ENCODE results near the gene CGN.

DNA sequence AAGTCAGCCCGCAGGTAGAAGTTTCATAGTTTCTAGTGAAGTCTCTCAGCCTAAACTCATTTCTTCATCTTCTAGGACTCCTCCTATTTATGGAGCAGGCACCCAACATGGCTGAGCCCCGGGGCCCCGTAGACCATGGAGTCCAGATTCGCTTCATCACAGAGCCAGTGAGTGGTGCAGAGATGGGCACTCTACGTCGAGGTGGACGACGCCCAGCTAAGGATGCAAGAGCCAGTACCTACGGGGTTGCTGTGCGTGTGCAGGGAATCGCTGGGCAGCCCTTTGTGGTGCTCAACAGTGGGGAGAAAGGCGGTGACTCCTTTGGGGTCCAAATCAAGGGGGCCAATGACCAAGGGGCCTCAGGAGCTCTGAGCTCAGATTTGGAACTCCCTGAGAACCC, 7.2 kb downstream of the CGN start:
- TF ChIP-seq, protein P1, sequence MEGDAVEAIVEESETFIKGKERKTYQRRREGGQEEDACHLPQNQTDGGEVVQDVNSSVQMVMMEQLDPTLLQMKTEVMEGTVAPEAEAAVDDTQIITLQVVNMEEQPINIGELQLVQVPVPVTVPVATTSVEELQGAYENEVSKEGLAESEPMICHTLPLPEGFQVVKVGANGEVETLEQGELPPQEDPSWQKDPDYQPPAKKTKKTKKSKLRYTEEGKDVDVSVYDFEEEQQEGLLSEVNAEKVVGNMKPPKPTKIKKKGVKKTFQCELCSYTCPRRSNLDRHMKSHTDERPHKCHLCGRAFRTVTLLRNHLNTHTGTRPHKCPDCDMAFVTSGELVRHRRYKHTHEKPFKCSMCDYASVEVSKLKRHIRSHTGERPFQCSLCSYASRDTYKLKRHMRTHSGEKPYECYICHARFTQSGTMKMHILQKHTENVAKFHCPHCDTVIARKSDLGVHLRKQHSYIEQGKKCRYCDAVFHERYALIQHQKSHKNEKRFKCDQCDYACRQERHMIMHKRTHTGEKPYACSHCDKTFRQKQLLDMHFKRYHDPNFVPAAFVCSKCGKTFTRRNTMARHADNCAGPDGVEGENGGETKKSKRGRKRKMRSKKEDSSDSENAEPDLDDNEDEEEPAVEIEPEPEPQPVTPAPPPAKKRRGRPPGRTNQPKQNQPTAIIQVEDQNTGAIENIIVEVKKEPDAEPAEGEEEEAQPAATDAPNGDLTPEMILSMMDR (IDR thresholded peaks at IDR 0.05) = no peak
- no peak for TF ChIP-seq POLR2A (IDR thresholded peaks at IDR 0.05)
- TF ChIP-seq POLR2AphosphoS5 (IDR thresholded peaks at IDR 0.05) = no peak
- TF ChIP-seq EP300 (IDR thresholded peaks at IDR 0.05) = no peak

All from suprapubic skin (tissue), 4 donors.